ENCODE data around the gene ELMO3.

ELMO3 gene

DNA sequence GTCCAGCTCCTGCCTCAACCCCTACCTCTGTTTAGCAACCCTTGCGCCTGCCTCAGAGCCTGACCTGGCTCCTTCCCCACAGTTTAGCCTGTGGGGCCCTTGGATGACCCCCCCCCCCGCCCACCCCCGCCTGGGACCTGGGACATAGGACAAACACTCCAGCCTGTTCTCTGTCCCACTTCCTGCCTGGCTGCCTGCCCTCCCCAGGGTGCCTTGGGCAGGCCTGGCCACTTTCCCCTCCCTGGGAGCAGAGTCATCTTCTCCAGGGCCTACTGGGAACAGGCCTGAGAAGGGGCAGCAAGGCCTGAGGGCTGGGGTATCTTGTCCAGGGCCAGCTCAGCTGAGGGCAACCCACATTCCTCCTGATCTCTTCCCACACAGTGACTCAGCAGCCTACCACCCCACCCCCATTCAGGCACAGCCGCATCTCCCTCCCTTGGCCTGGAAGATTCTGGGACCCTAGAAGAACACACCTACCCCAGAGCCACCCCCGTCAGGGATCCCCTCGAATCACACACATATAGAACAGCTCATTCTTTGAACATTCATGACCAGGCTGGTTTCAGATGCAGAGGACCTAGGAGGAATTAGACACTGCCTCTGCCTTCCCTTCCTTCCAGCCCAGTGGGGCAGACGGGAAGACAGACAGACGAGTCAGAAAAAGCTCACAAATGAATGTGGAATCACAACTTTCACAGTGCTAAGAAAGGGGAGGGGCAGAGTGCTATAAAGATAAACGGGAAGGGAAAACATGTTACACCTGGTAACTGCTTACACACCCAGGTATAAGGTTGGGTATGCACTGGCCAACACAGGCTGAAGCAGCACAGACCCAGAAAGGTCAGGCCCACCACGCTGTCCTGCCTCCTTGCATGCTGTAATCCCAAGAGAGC lies 42.3 kb downstream of the ELMO3 start:
- DNase-seq, result peak; percentile 68 to 87
- no peaks in the 10 kb centered on the region for H3K9me3 ChIP-seq
- no peaks in the 10 kb centered on the region for H3K27me3 ChIP-seq
- H3K4me1 ChIP-seq, result peaks cover 0 to 56% (median 45%) of the 10 kb centered on the region in 4 donors
- peaks cover 9 to 34% (median 32%) of the 10 kb centered on the region in 3 donors for H3K36me3 ChIP-seq
- intact Hi-C loops (cut with DNase I; ENCODE audit: low total_unique reads), result no loop called here
- H3K27ac ChIP-seq, result peak overlapping the region; percentile 65 to 81
- TF ChIP-seq CTCF (IDR thresholded peaks at IDR 0.05), result no peak
- H3K4me3 ChIP-seq, result no peak overlapping the region

- H3K27ac ChIP-seq, result peak overlapping the region; percentile 65 to 81
- no peak for TF ChIP-seq CTCF (IDR thresholded peaks at IDR 0.05)
- H3K9me3 ChIP-seq, result no peaks in the 10 kb centered on the region
- intact Hi-C loops (cut with DNase I; ENCODE audit: low total_unique reads), result no loop called here
- H3K4me1 ChIP-seq, result peaks cover 0 to 62% (median 49%) of the 10 kb centered on the region in 4 donors
- H3K36me3 ChIP-seq, result peaks cover 5 to 24% (median 23%) of the 10 kb centered on the region in 3 donors
- H3K4me3 ChIP-seq, result no peak overlapping the region
- peak in 1 of 2 donors; percentile 20 for DNase-seq
- no peaks in the 10 kb centered on the region for H3K27me3 ChIP-seq
Observed at GRCh38 chr16:67242138-67242730, 43.3 kb downstream of the ELMO3 start.

DNA sequence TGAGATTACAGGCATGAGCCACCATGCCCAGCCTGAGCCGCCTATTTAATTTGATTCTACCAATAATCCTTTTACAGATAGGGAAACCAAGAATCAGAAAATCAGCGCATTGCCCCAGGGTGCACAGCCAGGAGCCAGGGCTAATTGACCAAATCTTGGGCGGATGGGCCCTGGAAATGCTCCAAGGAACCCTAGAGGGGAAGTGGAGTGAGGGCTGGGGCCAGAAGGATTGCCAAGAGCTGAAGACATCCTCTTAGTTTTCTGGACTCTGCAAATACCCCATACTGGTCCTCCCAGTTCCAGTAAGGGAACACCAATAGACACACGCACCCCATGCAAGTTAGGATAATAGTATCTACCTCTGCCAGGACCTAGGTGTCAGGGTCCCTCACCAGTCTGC lies 44.5 kb downstream of the ELMO3 start:
- H3K36me3 ChIP-seq, result peaks cover 0 to 12% (median 10%) of the 10 kb centered on the region in 3 donors
- peaks cover 0 to 71% (median 58%) of the 10 kb centered on the region in 4 donors for H3K4me1 ChIP-seq
- H3K9me3 ChIP-seq, result no peaks in the 10 kb centered on the region
- H3K4me3 ChIP-seq, result no peak overlapping the region
- H3K27me3 ChIP-seq, result peaks cover 0 to 4% of the 10 kb centered on the region in 2 donors
- DNase-seq, result peak in 1 of 2 donors; percentile 42
- TF ChIP-seq CTCF (IDR thresholded peaks at IDR 0.05), result no peak
- intact Hi-C loops (cut with DNase I; ENCODE audit: low total_unique reads), result no loop called here
- peak overlapping the region; percentile 75 to 83 for H3K27ac ChIP-seq

DNA sequence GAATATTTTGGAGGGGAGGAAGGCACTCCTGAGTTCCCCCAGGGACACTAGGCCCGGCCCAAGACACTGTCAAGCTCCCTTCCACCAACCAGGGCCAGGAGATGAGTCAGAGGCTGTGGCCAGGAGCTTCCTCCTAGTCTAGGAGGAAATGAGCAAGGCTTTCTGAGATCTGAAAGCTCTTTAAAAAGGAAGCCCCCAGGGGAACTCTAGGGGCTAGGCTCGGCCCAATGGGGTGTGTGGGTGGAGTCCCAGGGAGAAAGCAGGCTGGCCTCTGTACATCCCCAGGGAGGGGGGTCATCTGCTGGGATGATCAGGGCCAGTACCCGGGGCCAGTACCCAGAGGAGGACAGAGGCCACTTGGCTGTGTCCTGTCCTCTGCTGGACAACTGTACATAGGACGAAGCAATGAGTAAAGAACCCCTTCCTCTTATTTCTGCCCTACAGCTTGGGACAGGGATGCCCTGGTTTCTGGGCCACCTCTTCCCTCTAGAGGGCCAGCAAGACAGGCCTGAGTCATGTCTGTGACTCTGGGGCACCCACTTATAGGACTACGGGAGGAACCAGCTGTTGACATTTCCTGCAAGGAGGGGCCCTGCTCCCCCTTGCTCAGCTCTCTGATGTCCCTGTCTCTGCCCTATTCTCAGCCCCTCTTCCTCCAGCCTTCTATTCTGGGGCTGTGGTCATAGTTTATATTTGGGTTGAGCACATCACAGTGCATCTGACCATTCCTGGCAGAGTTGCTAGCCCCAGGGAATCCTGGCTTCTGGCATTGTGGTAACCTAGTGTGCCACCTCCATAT lies 45.7 kb downstream of the ELMO3 start:
- intact Hi-C loops (cut with DNase I; ENCODE audit: low total_unique reads), result loop anchor here (2.0 kb wide), 1 partner anchor 16 kb away; no protein-coding TSS in a partner anchor
- Histone ChIP-seq H3K36me3 (peaks cover 0 to under 1% (median 0%) of the 10 kb centered on the region in 3 donors), H3K27me3 (peaks cover 0 to 15% of the 10 kb centered on the region in 2 donors), H3K4me1 (peaks cover 0 to 82% (median 68%) of the 10 kb centered on the region in 4 donors), H3K27ac (peak overlapping the region; percentile 75 to 83), H3K4me3 (no peak overlapping the region), H3K9me3 (no peaks in the 10 kb centered on the region)
- no peak for TF ChIP-seq CTCF (IDR thresholded peaks at IDR 0.05)
- DNase-seq, result peak; percentile 81 to 86

DNA sequence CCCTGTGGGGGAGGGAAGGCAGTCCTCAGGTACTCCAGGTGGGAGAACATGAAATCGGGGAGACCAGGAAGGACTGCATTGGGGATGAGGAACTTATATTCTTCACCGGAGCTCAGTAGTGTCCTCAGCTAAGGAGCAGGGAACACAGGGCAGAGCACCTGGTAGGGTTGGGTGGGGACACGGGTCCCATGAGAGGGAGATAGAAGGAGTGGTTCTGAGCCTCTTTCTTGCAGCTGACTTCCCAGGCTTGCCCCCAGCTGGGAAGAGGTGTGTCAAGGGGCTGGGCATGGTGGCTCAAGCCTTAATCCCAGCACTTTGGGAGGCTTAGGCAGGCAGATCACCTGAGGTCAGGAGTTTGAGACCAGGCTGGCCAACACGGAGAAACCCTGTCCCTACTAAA lies 46.3 kb downstream of the ELMO3 start:
- DNase-seq, result no peak
- intact Hi-C loops (cut with DNase I; ENCODE audit: low total_unique reads), result loop anchor here (2.0 kb wide), 1 partner anchor 16 kb away; no protein-coding TSS in a partner anchor
- H3K4me3 ChIP-seq, result peak overlapping the region in 1 of 2 donors; percentile 74
- peaks cover 0 to 82% (median 67%) of the 10 kb centered on the region in 4 donors for H3K4me1 ChIP-seq
- no peaks in the 10 kb centered on the region for H3K36me3 ChIP-seq
- peak overlapping the region; percentile 75 to 83 for H3K27ac ChIP-seq
- TF ChIP-seq CTCF (IDR thresholded peaks at IDR 0.05), result no peak
- H3K9me3 ChIP-seq, result no peaks in the 10 kb centered on the region
- peaks cover 0 to 21% of the 10 kb centered on the region in 2 donors for H3K27me3 ChIP-seq
